ENCODE results near the gene CFAP57. TPM values are rescaled to one million over a fixed set of nuclear protein-coding genes. Genes with fewer than 3 reads are reported as not detected.
A peak's percentile ranks its signal among the peaks of the same experiment; 100 is the strongest.

Gene CFAP57
- total RNA-seq, 1 experiment from 2014 or later: 1.7 TPM

DNA sequence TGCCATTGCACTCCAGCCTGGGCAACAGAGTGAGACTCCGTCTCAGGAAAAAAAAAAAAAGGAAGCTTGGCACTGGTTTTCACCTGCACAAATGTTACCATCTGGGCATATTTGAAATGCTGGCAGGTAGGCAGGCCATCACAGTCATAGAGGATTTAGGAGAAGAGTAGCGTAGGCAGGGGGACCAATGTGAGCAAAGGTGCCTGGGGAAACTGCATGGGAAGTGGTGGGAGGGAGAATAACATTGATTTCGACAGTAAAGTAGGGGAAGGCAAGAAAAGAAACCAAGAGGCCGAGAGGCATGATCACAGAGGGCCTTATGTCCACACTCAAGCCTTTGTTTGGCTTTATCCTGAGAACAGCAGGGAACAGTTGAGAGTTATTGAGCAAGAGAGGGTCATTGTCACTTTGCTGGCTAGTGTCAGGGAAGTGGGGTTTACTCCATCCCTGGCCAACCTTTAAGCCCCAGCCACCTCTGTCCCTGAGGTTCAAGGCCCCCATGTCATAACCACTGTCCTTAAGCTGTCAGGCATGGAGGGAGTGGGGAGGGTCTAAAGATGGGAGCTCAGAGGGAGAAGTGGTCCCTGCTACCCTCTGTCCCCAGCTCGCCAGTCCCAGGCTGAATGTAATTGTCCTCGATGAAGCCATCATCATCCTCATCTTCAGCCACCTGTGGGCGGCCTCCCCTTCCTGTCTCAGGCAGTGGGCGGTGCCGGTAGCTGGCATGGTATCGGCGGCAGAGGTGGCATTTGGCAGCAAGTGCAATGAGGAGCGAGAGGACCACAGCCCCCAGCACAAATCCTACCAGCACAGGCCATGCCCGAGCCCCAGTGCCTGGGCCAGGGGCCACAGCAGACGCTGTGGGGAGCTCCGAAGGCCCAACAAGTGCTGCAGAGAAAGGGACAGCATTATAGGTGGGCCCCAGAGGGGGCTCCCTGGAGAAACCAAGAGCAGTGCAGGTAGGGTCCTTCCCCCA, 110.4 kb downstream of the CFAP57 start:
- CTCF ChIA-PET: interaction anchor here (0.6 kb wide), 1 partner anchor 1346 kb away, joined by 4 read pairs; no protein-coding TSS in a partner anchor
- POLR2A ChIA-PET (ENCODE audit: unreplicated experiment): interaction anchor here (0.6 kb wide), 1 partner anchor 108 kb away, joined by 4 read pairs; no protein-coding TSS in a partner anchor
- TF ChIP-seq, protein P1, sequence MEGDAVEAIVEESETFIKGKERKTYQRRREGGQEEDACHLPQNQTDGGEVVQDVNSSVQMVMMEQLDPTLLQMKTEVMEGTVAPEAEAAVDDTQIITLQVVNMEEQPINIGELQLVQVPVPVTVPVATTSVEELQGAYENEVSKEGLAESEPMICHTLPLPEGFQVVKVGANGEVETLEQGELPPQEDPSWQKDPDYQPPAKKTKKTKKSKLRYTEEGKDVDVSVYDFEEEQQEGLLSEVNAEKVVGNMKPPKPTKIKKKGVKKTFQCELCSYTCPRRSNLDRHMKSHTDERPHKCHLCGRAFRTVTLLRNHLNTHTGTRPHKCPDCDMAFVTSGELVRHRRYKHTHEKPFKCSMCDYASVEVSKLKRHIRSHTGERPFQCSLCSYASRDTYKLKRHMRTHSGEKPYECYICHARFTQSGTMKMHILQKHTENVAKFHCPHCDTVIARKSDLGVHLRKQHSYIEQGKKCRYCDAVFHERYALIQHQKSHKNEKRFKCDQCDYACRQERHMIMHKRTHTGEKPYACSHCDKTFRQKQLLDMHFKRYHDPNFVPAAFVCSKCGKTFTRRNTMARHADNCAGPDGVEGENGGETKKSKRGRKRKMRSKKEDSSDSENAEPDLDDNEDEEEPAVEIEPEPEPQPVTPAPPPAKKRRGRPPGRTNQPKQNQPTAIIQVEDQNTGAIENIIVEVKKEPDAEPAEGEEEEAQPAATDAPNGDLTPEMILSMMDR (conservative IDR thresholded peaks at IDR 0.05): no peak
- TF ChIP-seq EZH2 (IDR thresholded peaks at IDR 0.05; ENCODE audit: low read depth): no peak
- Histone ChIP-seq H3K27ac (no peak overlapping the region), H3K4me1 (replicated peaks; ENCODE audit: insufficient read depth) (peaks cover 22% of the 10 kb centered on the region), H2AFZ (no peak overlapping the region), H3K27me3 (ENCODE audit: insufficient read depth, low read depth) (no peaks in the 10 kb centered on the region), H3K4me2 (no peak overlapping the region), H4K20me1 (ENCODE audit: insufficient read depth) (no peaks in the 10 kb centered on the region), H3K79me2 (ENCODE audit: low read depth) (peaks cover 20% of the 10 kb centered on the region), H3F3A (ENCODE audit: insufficient read depth, low read depth) (no peaks in the 10 kb centered on the region; the same call in 1 of the 2 replicates), H3K4me3 (no peak overlapping the region), H3K36me3 (ENCODE audit: low read depth) (no peaks in the 10 kb centered on the region), H3K9me3 (ENCODE audit: insufficient read depth, low read depth) (no peaks in the 10 kb centered on the region), H3K9me2 (ENCODE audit: insufficient read depth) (no peaks in the 10 kb centered on the region)
- TSS peak; percentile 15 for BruUV-seq (replicated peaks)
- DNase-seq: no peak
- intact Hi-C loops (cut with micrococcal nuclease; ENCODE audit: unreplicated experiment): no loop called here

DNA sequence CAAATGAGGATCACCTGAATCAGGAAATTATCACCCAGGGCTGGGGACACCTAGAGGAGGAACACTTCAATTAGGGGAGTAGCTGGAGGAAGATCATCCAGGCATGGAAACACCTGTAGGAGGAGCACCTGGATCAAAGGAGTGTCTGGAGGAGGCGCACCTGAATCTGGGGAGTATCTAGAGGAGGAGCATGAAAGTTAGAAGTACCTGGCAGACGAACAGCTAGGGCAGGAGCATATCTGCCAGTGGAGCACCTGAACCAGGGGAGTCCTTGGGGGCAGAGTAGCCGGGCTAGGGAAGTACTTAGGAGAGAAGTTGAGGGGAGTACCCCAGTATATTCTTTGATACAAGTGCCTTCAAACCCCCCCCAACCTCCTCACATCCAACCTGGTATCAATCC, 111.9 kb downstream of the CFAP57 start:
- H3K36me3 ChIP-seq (ENCODE audit: low read depth): no peaks in the 10 kb centered on the region
- H3K4me3 ChIP-seq: peak overlapping the region; percentile 71; the same call in 1 of the 2 replicates
- no peak overlapping the region for H3K27ac ChIP-seq
- TF ChIP-seq, protein P1 (conservative IDR thresholded peaks at IDR 0.05): no peak
- TF ChIP-seq EZH2 (IDR thresholded peaks at IDR 0.05; ENCODE audit: low read depth): no peak
- intact Hi-C loops (cut with micrococcal nuclease; ENCODE audit: unreplicated experiment): loop anchor here (2.0 kb wide), 3 partner anchors 65 to 83 kb away; partner anchors contain the start of gene CDC20
- H3K79me2 ChIP-seq (ENCODE audit: low read depth): peaks cover 20% of the 10 kb centered on the region
- no peaks in the 10 kb centered on the region for H3K9me3 ChIP-seq (ENCODE audit: insufficient read depth, low read depth)
- H3K4me2 ChIP-seq: peak overlapping the region; percentile 99
- no TSS peak for BruUV-seq (replicated peaks)
- no peaks in the 10 kb centered on the region for H3K9me2 ChIP-seq (ENCODE audit: insufficient read depth)
- H3K4me1 ChIP-seq (replicated peaks; ENCODE audit: insufficient read depth): peaks cover 22% of the 10 kb centered on the region
- no peaks in the 10 kb centered on the region for H4K20me1 ChIP-seq (ENCODE audit: insufficient read depth)
- POLR2A ChIA-PET (ENCODE audit: unreplicated experiment): interaction anchor here (0.6 kb wide), 2 partner anchors 12 to 30 kb away, joined by 5 to 6 read pairs; no protein-coding TSS in a partner anchor
- DNase-seq: no peak
- H2AFZ ChIP-seq: no peak overlapping the region
- no peaks in the 10 kb centered on the region; the same call in 1 of the 2 replicates for H3F3A ChIP-seq (ENCODE audit: insufficient read depth, low read depth)
- H3K27me3 ChIP-seq (ENCODE audit: insufficient read depth, low read depth): no peaks in the 10 kb centered on the region
- CTCF ChIA-PET: interaction anchor here (1.4 kb wide), 1 partner anchor 130 kb away, joined by 4 read pairs; no protein-coding TSS in a partner anchor

DNA sequence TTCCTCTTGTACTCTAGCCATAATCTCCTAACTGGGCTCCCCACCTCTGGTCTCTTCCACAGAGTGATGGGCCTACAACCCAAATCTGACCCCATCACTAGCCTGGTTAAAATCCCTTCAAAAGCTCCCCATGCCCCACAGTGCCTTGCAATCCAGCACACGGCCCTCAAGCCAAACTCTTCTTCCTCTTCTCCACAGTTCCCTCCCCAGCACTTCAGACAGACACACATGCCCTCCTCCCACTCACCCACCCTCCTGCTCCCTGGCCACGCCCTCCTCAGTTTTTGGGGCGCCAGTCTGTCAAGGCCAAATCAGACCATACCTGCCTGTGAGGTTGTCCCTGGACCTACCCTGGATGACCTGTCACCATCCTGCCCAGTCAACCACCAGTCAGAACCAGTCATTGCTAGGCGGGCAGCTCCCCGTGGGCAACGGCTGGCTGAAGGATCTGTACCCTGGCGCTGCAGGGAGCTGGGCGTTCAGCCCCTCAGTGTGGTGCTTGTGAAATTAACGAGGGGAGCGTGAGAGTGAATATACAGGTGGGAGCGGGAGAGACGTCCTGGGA, 112.5 kb downstream of the CFAP57 start:
- H4K20me1 ChIP-seq (ENCODE audit: insufficient read depth): no peaks in the 10 kb centered on the region
- 0 out of 2 replicates have a peak overlapping the region, but pooled peaks have one; percentile 80 for H2AFZ ChIP-seq
- peaks cover 22% of the 10 kb centered on the region for H3K4me1 ChIP-seq (replicated peaks; ENCODE audit: insufficient read depth)
- H3K27ac ChIP-seq: peak overlapping the region; percentile 16; the same call in 1 of the 2 replicates
- no peaks in the 10 kb centered on the region for H3K9me2 ChIP-seq (ENCODE audit: insufficient read depth)
- no peaks in the 10 kb centered on the region for H3K9me3 ChIP-seq (ENCODE audit: insufficient read depth, low read depth)
- no peaks in the 10 kb centered on the region for H3K27me3 ChIP-seq (ENCODE audit: insufficient read depth, low read depth)
- DNase-seq: peak; percentile 31 to 36
- BruUV-seq (replicated peaks): no TSS peak
- peaks cover 20% of the 10 kb centered on the region for H3K79me2 ChIP-seq (ENCODE audit: low read depth)
- H3K36me3 ChIP-seq (ENCODE audit: low read depth): no peaks in the 10 kb centered on the region
- no peaks in the 10 kb centered on the region; the same call in 1 of the 2 replicates for H3F3A ChIP-seq (ENCODE audit: insufficient read depth, low read depth)
- TF ChIP-seq, protein P1 (conservative IDR thresholded peaks at IDR 0.05): no peak
- TF ChIP-seq EZH2 (IDR thresholded peaks at IDR 0.05; ENCODE audit: low read depth): no peak
- H3K4me2 ChIP-seq: peak overlapping the region; percentile 99
- POLR2A ChIA-PET (ENCODE audit: unreplicated experiment): interaction anchor here (0.6 to 0.7 kb wide), 2 partner anchors 11 to 13 kb away, joined by 3 to 5 read pairs; no protein-coding TSS in a partner anchor
- peak overlapping the region; percentile 71 for H3K4me3 ChIP-seq
- CTCF ChIA-PET: interaction anchor here (0.9 to 1.4 kb wide), 2 partner anchors 25 to 130 kb away, joined by 3 to 4 read pairs; no protein-coding TSS in a partner anchor
- intact Hi-C loops (cut with micrococcal nuclease; ENCODE audit: unreplicated experiment): loop anchor here (1.0 to 5.0 kb wide), 5 partner anchors 38 to 82 kb away; partner anchors contain the start of gene CDC20
